Endothelial cell of umbilical vein (primary cell): ENCODE results near the gene TMC2. TPM values are rescaled to one million over a fixed set of nuclear protein-coding genes. Genes with fewer than 3 reads are reported as not detected.

Experiments used
- BruUV-seq: library from RNA; stranded (reverse); fragments of 400-500 nt; replicated peaks from 2 replicates; lab custom pipeline; 2021; lab: Mats Ljungman, UMichigan
- CTCF ChIA-PET: fragments of 300-600, 350-600 bp; sonication (Branson Sonifier 250); formaldehyde crosslinking; loops from one replicate; lab custom pipeline; 2021; ENCODE audit warnings: antibody characterized with exemption, inconsistent platforms; lab: Charles Lee
- POLR2A ChIA-PET: fragments of 300-600, 350-600 bp; sonication (Branson Sonifier 250); formaldehyde crosslinking; loops from one replicate; lab custom pipeline; 2021; ENCODE audit warnings: antibody characterized with exemption, inconsistent platforms; lab: Charles Lee
- DNase-seq: peaks from one replicate; pipeline ENCODE4 v3.0.0-alpha.2; 2011; ENCODE audit warnings: low read depth, low spot score
- FAIRE-seq: peaks from 2 replicates; lab custom pipeline; 2011; peaks lifted over from hg19 to GRCh38; lab: Jason Lieb, UNC
- H2AFZ ChIP-seq: 2 replicates; pipeline ENCODE4 v1.6.0; 2012; ENCODE audit warnings: low read depth, low read length, control low read depth, inconsistent platforms
- H3K27ac ChIP-seq: 2 replicates; pipeline ENCODE4 v1.5.1; 2011; ENCODE audit warnings: low read depth, mild to moderate bottlenecking, control low read depth, low read length, moderate library complexity; ENCODE audit not compliant: insufficient read depth
- H3K27me3 ChIP-seq, 2 experiments: 2 replicates each; pipeline versions ENCODE4 v1.6.0 to v1.6.1; 2011; ENCODE audit warnings: low read length in 2 of 2, mixed read lengths in 1 of 2; ENCODE audit not compliant: control insufficient read depth in 2 of 2, insufficient read depth in 2 of 2
- H3K36me3 ChIP-seq, 2 experiments: 2 replicates in 1 of 2; 3 replicates in 1 of 2; pipeline ENCODE4 v1.5.1; 2011; ENCODE audit warnings: low read length in 2 of 2, mild to moderate bottlenecking in 1 of 2, moderate library complexity in 1 of 2; ENCODE audit not compliant: control insufficient read depth in 2 of 2, insufficient read depth in 2 of 2; ENCODE audit errors: extremely low read depth in 1 of 2
- H3K4me1 ChIP-seq: 3 replicates; pipeline ENCODE4 v1.5.1; 2011; ENCODE audit warnings: mild to moderate bottlenecking, low read length; ENCODE audit not compliant: control insufficient read depth, insufficient read depth; ENCODE audit errors: extremely low read depth
- H3K4me2 ChIP-seq: 2 replicates; pipeline ENCODE4 v1.6.1; 2011; ENCODE audit warnings: low read length, control low read depth, mixed read lengths; ENCODE audit not compliant: insufficient read depth
- H3K4me3 ChIP-seq, 3 experiments: fragments of 200-600 bp in 1 of 3; sonication (generic), shearing (Covaris generic) in 1 of 3; replicated peaks in 1 of 3; 2 replicates each; pipeline ENCODE4 v1.5.1; 2011 to 2016; ENCODE audit warnings: control low read depth in 3 of 3, low read length in 3 of 3, mild to moderate bottlenecking in 2 of 3, inconsistent platforms in 1 of 3, low read depth in 1 of 3, moderate library complexity in 1 of 3; ENCODE audit not compliant: insufficient read depth in 1 of 3
- H3K79me2 ChIP-seq: 2 replicates; pipeline ENCODE4 v1.6.0; 2012; ENCODE audit warnings: low read length, inconsistent platforms; ENCODE audit not compliant: control insufficient read depth, insufficient read depth
- H3K9ac ChIP-seq: replicated peaks from 2 replicates; pipeline ENCODE3; 2011; ENCODE audit warnings: low read length, control low read depth; ENCODE audit not compliant: insufficient read depth; ENCODE audit errors: extremely low read depth
- H3K9me1 ChIP-seq: replicated peaks from 3 replicates; pipeline ENCODE4 v1.6.0; 2011; ENCODE audit warnings: mild to moderate bottlenecking, low read length; ENCODE audit not compliant: control insufficient read depth, insufficient read depth; ENCODE audit errors: extremely low read depth
- H3K9me3 ChIP-seq: replicated peaks from 2 replicates; pipeline ENCODE4 v1.5.1; 2012; ENCODE audit warnings: low read length, inconsistent platforms; ENCODE audit not compliant: control insufficient read depth, insufficient read depth
- H4K20me1 ChIP-seq: replicated peaks from 2 replicates; pipeline ENCODE3; 2011; ENCODE audit warnings: mild to moderate bottlenecking, low read length; ENCODE audit not compliant: control insufficient read depth, insufficient read depth; ENCODE audit errors: extremely low read depth
- CTCF ChIP-seq, 2 donors: IDR thresholded peaks; 1 replicate in 1 of 2; 2 replicates in 1 of 2; pipeline ENCODE4 v1.5.1; 2011; ENCODE audit warnings: low read length in 2 of 2, mild to moderate bottlenecking in 2 of 2, moderate library complexity in 2 of 2, control low read depth in 1 of 2, inconsistent platforms in 1 of 2, low read depth in 1 of 2; ENCODE audit not compliant: insufficient read depth in 1 of 2; ENCODE audit errors: extremely low read depth in 1 of 2
- EZH2 ChIP-seq: IDR thresholded peaks from 2 replicates; pipeline ENCODE4 v1.6.1; 2012; ENCODE audit warnings: borderline replicate concordance, low read depth, mild to moderate bottlenecking, moderate library complexity, low read length, inconsistent platforms; ENCODE audit not compliant: severe bottlenecking
- FOS ChIP-seq: IDR thresholded peaks from 2 replicates; pipeline ENCODE4 v1.6.1; 2011; ENCODE audit warnings: mild to moderate bottlenecking, low read length, moderate library complexity, borderline replicate concordance; ENCODE audit not compliant: insufficient read depth
- GATA2 ChIP-seq: IDR thresholded peaks from 2 replicates; pipeline ENCODE4 v1.7.0; 2011; ENCODE audit warnings: low read depth, mild to moderate bottlenecking, moderate library complexity, mixed read lengths, low read length; ENCODE audit not compliant: insufficient read length, insufficient read depth
- JUN ChIP-seq: IDR thresholded peaks from 2 replicates; pipeline ENCODE4 v1.6.1; 2011; ENCODE audit warnings: borderline replicate concordance, low read depth; ENCODE audit not compliant: insufficient read length, insufficient read depth
- MYC ChIP-seq: IDR thresholded peaks from one replicate; pipeline ENCODE4 v1.6.1; 2011; ENCODE audit warnings: mild to moderate bottlenecking, low read depth, low read length
- POLR2A ChIP-seq: IDR thresholded peaks from 2 replicates; pipeline ENCODE4 v1.6.1; 2012; ENCODE audit warnings: low read depth, mild to moderate bottlenecking, control low read depth, low read length
- POLR2AphosphoS5 ChIP-seq: IDR thresholded peaks from 2 replicates; pipeline ENCODE4 v1.6.1; 2012; ENCODE audit warnings: low read depth, mild to moderate bottlenecking, control low read depth, low read length, moderate library complexity; ENCODE audit not compliant: insufficient read depth
- dilution Hi-C: fragments of 300-500 bp; cut with MboI; formaldehyde crosslinking; loops from one replicate; pipeline ENCODE4 v1.15.0; 2019; ENCODE audit warnings: low sequenced_read_pairs; ENCODE audit not compliant: extremely low pct_ligation_motif_present
- intact Hi-C: fragments of 100-400 bp; cut with micrococcal nuclease; formaldehyde crosslinking; loops from one replicate; pipeline ENCODE4 v1.10.0; 2022
- polyA plus RNA-seq, 4 experiments: library from polyadenylated mRNA; depleted of rRNA in 3 of 4; stranded (reverse) in 3 of 4; unstranded in 1 of 4; fragments of >200 nt; gene quantifications; 2 replicates each; pipeline versions ENCODE4 v1.2.1 to v1.2.3, GENCODE V29; 2011 to 2012; ENCODE audit warnings: missing spikeins in 1 of 4
- total RNA-seq: library from RNA; stranded (reverse); gene quantifications from 2 replicates; pipeline ENCODE4 v1.2.3, GENCODE V29; 2021
- TF ChIP-seq, protein P1 (sequence below): IDR thresholded peaks from 2 replicates; pipeline ENCODE4 v1.6.1; 2011; ENCODE audit not compliant: insufficient read depth, insufficient read length

TMC2 gene
- total and polyA plus RNA-seq, 2 donors (not counting 3 experiments of a cell fraction or from before 2014, with no cell fraction given) = not detected

DNA sequence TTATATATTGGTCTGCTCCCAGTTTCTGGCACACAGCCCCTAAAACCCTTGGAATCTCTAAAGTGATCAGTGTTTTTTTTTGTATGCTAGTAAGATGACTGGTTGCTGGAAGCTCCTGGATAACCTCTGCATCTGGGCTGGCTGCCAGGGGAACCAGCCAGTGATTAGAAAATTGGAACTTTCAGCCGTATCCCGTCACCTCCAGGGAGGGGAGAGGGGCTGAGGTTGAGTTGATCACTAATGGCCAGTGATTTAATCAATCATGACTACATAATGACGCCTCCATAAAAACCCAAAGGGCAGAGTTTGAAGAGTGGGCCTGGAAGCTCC is 68.1 kb downstream of the TMC2 start:
- H3K4me2 ChIP-seq = no peak overlapping the region
- H3K79me2 ChIP-seq = no peaks in the 10 kb centered on the region
- no peaks in the 10 kb centered on the region for H3K9me1 ChIP-seq
- H3K4me3 ChIP-seq = no peak overlapping the region
- ChIA-PET POLR2A (no interaction called here), CTCF (no interaction called here)
- no peak overlapping the region for H3K27ac ChIP-seq
- H3K9me3 ChIP-seq = no peaks in the 10 kb centered on the region
- FAIRE-seq (no peak), DNase-seq (no peak)
- no peak overlapping the region for H3K9ac ChIP-seq
- no peaks in the 10 kb centered on the region for H3K4me1 ChIP-seq
- TF ChIP-seq, protein P1, sequence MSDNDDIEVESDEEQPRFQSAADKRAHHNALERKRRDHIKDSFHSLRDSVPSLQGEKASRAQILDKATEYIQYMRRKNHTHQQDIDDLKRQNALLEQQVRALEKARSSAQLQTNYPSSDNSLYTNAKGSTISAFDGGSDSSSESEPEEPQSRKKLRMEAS = no peak
- TF ChIP-seq JUN (no peak), CTCF (IDR thresholded peaks at IDR 0.05; ENCODE audit: extremely low read depth in 1 of 2, insufficient read depth in 1 of 2, low read depth in 1 of 2, low read length in 2 of 2) (no peak), GATA2 (no peak), FOS (no peak), POLR2A (no peak), MYC (no peak), EZH2 (no peak), POLR2AphosphoS5 (no peak)
- H3K36me3 ChIP-seq = no peaks in the 10 kb centered on the region
- BruUV-seq = no TSS peak
- no peak overlapping the region for H2AFZ ChIP-seq
- dilution Hi-C loops = no loop called here
- H4K20me1 ChIP-seq = no peaks in the 10 kb centered on the region
- H3K27me3 ChIP-seq = peaks cover 0 to 3% of the 10 kb centered on the region in 2 experiments
- intact Hi-C loops = no loop called here
